Ammon's horn (tissue), 1 donor: ENCODE data around the gene LYST.

Experiments
- DNase-seq: peaks from one replicate; pipeline ENCODE4 v3.0.0-alpha.2; 2016; ENCODE audit warnings: low spot score

Gene LYST

GRCh38 chr1:235714205-235714897 is 152.4 kb downstream of the LYST start:
- no peak for DNase-seq

DNA sequence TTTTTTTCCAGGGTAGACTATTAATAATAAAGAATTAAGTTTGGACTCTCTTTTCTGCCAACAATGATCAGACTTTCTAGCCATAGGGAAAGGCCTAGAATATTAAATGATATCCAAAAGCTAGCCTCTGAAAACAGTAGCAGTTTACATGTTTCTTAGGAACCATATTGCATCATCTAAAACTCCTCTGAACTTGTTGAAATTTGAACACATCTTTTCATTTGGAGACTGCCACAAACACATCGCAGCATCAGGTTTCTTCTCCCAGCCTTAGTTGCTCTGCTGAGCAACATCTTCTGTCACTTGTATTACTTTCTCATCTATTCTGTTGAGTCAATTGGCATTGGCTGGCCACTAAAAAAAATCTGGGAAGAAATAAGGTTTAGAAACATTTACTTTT is 153.9 kb downstream of the LYST start:
- DNase-seq: no peak

DNA sequence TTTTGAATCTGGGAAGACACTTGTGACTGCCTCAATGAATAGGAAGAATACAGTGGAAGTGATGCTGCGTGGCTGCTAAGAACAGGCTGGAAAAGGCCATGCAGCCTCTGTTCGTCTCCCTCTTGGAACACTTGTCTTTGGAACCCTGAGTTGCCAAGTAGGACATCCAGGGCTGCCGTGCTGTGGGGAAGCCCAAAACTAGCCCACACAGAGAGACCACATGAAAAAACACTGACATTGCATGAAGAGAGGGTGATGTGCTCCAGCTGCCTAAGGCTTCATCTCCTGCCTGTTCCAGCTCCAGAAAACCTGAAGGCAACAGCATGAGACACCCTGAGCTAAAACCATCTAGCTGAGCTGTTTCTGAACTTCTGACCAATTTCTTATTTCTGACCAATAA is 156.0 kb downstream of the LYST start:
- DNase-seq: no peak

DNA sequence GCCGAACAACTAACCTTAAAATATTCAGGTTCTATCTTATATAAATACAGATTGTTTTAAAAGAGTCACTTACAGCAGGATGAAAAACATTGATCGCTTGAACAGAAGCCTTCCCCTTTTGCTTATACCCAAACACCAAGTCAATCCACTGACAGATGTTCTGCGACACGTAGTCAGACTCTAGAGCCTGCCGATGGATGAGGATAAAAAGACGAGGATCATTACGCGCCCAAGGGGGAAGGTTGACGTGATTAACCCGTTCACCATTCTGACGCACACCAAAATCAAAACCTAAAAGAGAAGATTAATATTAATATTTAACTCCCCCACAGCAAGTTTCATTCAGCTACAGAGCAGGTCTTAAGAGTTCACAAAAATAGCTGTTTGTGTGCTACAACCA is 157.7 kb downstream of the LYST start:
- DNase-seq: no peak

- DNase-seq: no peak
These were observed 158.2 kb downstream of the LYST start for GRCh38 chr1:235708390-235708962.

DNA sequence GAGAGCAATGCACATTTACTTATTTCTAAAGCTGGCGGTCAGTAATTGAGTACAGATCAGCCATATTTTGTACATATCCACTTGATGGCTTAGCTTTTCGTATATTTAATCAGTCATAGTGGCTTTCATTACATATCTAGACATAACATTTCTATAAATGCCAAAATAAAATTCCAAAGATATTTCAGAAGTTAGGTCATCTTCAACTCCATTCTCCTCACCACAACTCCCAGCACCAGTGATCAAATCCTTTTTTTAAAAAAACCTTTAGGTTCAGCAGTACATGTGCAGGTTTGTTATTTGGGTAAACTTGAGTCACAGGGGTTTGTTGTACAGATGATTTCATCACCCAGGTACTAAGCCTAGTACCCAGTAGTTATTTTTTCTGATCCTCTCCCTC is 163.2 kb downstream of the LYST start:
- DNase-seq: no peak

DNA sequence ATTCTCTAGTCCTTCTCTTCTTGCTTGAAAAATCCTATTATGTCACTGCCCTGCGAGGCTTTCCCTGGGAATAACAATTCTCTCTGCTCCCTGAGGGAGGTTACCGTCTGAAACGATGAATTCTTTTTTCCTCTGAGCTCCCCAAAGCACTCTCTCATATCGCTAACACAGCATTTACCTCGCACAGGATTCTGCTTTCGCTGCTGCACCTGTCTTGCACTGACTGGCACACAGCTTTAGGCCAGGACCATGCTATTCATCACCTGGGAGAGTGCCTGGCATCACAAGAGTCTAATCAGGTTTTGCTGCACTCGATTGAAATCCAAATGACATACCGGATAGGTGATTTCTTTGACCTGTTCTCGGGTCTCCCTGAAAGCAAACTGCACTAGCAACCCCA is 164.3 kb downstream of the LYST start:
- DNase-seq: no peak

DNA sequence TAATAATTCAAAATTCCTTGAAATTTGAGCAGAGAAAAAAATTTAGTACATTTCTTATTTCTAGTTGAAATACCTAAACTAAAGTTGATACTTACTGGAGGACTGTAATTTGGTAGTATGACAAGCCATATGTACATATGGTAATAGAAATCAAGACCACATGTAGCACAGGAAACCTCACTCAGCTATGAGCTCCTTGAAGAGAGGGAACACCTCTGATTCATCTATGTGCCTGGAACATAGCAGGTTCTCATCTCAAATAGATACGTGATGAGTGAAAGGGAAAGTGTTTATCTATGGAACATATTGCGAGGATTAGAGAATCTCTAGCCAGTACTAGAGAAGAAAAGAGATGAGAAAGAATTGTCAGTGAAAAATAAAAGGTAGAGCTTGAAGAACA is 169.2 kb downstream of the LYST start:
- DNase-seq: no peak

- no peak for DNase-seq
These were observed 177.3 kb downstream of the LYST start for GRCh38 chr1:235689356-235689755.

DNA sequence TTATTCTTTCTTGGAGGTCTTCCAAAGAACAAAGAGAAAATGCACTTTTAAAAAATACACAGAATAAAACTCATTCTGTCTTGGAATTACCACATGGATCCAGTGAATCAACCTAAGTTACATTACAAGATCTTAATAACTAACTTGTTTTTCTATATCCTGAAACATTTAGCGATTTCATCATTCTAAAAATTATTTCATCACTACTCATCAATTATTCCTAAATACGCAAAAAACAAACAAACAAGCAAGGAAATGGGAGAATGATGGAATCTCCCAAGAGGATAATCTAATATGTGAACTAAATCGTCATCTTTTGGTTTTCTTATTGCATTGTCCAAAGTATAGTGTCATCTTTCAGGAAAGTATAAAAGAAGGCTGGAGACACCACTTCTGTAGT is 178.6 kb downstream of the LYST start:
- no peak for DNase-seq

GRCh38 chr1:235683653-235684052 is 183.1 kb downstream of the LYST start:
- DNase-seq: no peak

GRCh38 chr1:235682216-235682615 is 184.5 kb downstream of the LYST start:
- DNase-seq: no peak

GRCh38 chr1:235679644-235680043 is 187.1 kb downstream of the LYST start:
- no peak for DNase-seq

DNA sequence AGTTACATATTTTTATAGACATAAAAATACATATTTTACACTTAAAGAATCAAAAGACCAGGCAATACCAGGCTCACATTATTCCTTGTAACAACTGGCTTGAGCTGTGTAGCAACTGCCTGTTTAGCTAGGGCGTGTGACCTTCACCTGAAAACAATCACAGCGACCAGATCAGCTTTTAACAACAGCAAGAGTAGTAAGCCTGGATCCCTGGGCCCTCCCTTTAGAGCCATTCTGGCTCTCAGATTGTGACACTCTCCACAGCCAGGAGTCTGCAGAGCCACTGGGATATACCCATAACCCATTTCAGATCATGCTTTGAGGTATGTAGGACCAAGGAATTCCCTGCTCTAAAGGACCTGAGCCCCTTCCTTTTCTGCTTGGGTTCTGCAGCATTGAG is 187.7 kb downstream of the LYST start:
- no peak for DNase-seq

DNA sequence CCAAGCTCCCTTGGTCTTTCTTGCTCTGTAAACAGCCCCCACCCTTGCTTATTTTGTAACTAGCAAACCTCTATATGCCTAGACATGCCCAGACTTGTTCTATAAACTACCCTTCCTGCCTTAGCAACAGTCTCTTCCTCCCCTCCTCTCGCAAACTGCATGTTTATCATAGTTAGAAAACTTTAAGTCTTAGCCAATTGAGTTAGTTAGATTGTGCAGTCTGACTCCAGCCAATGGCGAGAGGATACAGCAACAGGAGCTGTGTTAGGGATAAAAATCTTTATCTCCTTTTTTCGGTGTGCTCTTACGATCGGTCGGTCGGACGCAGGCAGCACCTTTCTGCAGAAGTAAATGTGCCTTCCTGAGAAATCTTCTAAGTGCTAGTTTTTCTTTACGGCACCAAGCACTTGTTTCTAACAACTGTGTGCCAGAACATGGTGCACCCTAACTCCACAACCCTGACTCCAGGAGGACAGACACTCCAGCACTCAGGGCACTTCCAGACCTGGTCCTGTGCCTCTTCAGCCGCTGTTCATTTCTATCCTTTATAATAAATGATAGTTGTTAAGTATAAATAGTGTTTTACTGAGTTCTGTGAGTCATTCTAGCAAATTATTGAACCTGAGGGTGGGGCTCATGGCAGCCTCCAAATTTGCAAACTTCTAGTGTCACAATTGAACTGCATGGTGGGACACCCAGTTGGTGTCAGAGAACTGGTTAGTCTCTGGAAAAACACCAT is 191.4 kb downstream of the LYST start:
- no peak for DNase-seq

DNA sequence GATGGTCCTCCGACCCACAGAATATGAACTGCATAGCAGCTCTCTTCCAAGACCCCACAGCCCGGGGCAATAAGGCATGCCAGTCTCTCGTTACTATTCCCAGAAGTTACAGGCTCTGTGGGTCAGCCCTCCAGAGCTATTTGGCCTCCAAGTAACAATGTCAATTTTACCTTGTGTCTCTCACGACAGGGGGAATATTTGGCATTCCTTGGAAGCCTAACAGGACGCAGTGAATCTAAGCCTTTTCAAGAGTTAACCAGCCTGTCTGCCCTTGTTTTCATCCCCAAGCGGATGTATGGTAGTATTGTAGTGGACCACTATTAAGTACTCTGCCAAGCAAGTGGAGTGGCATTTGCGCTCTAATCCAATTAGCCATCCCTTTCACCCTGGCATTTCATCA is 192.7 kb downstream of the LYST start:
- no peak for DNase-seq

GRCh38 chr1:235671992-235672391 is 194.7 kb downstream of the LYST start:
- DNase-seq: no peak

DNA sequence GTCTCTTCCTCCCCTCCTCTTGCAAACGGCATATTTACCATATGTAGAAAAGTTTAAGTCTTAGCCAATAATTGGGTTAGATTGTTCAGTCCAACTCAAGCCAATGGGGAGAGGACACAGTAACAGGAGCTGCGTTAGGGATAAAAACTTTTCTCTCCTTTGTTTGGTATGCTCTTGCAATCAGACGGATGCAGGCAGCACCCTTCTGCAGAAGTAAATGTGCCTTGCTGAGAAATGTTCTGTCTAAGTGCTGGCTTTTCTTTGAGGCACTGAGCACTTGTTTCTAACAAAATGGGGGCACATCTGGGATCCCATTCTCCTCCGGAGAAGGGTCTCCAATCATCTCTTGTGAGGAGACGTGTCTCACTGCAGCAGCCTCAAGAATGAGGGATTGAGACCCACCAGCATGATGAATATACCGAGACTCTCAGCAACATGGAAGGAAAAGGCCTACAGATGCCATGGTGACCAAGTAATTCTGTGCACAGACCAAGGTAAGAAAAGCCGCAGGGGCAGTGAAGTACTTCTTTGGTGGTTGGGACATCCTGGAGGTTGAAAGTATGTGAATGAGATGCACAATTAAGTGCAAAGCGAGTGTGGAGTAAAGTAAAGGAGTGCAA is 196.4 kb downstream of the LYST start:
- no peak for DNase-seq

DNA sequence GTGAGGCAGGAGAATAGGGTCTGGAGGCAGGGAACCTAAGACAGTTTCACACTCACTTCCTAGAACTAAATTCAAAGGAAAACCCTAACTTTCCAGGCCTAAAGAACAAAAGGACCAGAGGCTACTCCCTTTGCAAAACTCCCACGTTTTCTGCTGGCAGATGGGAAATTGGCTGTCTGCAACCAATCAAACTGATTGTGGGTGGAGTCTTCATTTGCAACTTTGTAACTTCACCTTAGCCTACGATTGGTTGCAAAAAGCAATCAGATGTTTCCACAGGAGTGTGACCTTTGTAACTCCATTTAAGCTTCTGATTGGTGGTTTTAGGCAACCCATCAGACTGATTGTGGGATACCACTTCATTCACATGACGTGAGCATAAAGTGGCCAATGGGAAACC is 197.4 kb downstream of the LYST start:
- DNase-seq: no peak

GRCh38 chr1:235663628-235664027 is 203.1 kb downstream of the LYST start:
- DNase-seq: no peak

GRCh38 chr1:235661568-235661967 is 205.1 kb downstream of the LYST start:
- no peak for DNase-seq

DNA sequence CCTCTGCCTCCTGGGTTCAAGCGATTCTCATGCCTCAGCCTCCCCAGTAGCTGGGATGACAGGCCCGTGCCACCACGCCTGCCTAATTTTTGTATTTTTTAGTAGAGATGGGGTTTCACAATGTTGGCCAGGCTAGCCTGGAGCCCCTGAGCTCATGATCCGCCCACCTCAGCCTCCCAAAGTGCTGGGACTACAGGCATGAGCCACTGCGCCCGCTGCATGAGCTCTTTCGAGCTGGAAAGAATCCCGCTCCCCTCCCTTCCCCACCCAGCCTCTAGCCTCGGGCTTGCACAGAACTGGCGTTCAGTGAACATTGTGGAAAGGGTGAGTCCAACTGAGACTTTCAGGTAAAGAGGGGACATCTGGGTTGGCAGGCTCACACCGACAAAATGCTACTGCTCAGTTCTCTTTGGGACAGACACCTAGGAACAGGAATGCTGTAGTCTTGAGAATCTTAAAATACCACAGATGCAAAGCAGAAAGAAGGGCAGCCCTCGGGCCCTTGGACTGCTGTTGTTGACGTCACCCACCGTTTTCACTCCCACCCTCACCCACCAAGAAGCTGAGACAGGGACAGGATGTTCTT is 207.4 kb downstream of the LYST start:
- DNase-seq: no peak
